WI38 (cell line): Measurements from ENCODE around the gene SMO.

Source experiments
- H3K4me3 ChIP-seq: 2 replicates; pipeline ENCODE4 v1.5.1; 2011; ENCODE audit warnings: low read depth, mild to moderate bottlenecking, control low read depth, low read length
- TF ChIP-seq, protein P1 (sequence below): IDR thresholded peaks from 2 replicates; pipeline ENCODE4 v1.5.1; 2012; ENCODE audit warnings: low read depth, mild to moderate bottlenecking, control low read depth, low read length

The SMO gene

DNA sequence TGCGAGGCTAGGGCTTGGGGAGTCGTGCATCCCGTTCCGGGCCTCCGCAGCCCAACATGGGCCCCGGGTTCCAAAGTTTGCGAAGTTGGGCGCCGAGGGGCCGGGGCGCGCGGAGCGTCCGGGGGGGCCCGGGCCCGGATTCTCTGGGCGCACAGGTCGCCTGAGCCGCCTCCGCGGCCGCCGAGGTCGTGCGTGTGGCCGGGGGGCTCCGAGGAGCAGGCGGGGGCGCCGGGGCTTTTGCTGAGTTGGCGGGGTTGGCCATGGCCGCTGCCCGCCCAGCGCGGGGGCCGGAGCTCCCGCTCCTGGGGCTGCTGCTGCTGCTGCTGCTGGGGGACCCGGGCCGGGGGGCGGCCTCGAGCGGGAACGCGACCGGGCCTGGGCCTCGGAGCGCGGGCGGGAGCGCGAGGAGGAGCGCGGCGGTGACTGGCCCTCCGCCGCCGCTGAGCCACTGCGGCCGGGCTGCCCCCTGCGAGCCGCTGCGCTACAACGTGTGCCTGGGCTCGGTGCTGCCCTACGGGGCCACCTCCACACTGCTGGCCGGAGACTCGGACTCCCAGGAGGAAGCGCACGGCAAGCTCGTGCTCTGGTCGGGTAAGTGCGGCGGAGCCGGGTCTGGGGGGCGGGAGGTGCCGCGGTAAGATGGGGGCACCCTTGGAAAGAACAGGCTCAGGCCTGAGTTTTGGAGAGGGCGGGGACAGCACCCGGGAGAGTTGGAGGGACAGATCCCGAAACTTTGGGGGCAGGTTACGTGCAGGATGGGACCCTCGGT, 643 bp downstream of the SMO start:
- TF ChIP-seq, protein P1, sequence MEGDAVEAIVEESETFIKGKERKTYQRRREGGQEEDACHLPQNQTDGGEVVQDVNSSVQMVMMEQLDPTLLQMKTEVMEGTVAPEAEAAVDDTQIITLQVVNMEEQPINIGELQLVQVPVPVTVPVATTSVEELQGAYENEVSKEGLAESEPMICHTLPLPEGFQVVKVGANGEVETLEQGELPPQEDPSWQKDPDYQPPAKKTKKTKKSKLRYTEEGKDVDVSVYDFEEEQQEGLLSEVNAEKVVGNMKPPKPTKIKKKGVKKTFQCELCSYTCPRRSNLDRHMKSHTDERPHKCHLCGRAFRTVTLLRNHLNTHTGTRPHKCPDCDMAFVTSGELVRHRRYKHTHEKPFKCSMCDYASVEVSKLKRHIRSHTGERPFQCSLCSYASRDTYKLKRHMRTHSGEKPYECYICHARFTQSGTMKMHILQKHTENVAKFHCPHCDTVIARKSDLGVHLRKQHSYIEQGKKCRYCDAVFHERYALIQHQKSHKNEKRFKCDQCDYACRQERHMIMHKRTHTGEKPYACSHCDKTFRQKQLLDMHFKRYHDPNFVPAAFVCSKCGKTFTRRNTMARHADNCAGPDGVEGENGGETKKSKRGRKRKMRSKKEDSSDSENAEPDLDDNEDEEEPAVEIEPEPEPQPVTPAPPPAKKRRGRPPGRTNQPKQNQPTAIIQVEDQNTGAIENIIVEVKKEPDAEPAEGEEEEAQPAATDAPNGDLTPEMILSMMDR: no peak
- H3K4me3 ChIP-seq: peak overlapping the region; percentile 51

DNA sequence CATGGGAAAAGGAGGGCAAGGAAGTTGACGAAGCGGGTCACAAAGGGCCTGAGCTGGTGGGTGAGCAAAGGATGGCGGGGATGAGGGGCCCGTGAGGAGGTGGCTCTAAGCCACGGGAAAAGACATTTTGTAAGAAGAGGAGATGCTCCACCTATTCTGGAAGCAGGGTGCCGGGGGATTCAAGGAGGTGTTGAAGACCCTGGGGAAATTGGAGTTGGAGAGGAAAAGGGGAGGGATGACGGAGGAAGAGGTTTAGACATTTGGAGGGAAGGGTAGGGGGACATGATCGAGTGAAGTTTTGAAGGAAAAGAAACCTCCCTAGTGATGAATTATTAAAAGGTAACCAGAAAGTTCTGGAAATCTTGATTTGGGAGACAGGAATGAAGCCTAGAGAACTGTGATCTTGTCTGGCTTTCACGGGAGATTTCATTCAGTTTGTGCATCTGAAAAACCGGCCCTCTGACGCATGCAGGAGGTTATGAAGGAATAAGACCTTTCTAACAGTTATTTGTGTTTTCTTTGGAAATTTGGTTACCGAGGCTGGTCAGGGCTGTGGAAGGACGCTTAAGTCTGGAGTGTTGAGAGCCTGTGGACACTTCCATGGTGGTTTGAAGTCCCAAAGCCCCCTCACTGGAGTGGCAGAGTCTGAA, 1.4 kb downstream of the SMO start:
- TF ChIP-seq, protein P1: no peak

GRCh38 chr7:129191272-129191671, 2.8 kb downstream of the SMO start:
- H3K4me3 ChIP-seq: no peak overlapping the region
- TF ChIP-seq, protein P1: no peak

More for the DNA sequence above, 1.4 kb downstream of the SMO start:
- peak overlapping the region; percentile 51 for H3K4me3 ChIP-seq

GRCh38 chr7:129193892-129194291, 5.5 kb downstream of the SMO start:
- no peak overlapping the region for H3K4me3 ChIP-seq
- TF ChIP-seq, protein P1: no peak

GRCh38 chr7:129197771-129198170, 9.3 kb downstream of the SMO start:
- TF ChIP-seq, protein P1: no peak
- no peak overlapping the region for H3K4me3 ChIP-seq

GRCh38 chr7:129199406-129199805, 11.0 kb downstream of the SMO start:
- no peak overlapping the region for H3K4me3 ChIP-seq
- TF ChIP-seq, protein P1: no peak
